ENCODE data around the gene GPR157.

DNA sequence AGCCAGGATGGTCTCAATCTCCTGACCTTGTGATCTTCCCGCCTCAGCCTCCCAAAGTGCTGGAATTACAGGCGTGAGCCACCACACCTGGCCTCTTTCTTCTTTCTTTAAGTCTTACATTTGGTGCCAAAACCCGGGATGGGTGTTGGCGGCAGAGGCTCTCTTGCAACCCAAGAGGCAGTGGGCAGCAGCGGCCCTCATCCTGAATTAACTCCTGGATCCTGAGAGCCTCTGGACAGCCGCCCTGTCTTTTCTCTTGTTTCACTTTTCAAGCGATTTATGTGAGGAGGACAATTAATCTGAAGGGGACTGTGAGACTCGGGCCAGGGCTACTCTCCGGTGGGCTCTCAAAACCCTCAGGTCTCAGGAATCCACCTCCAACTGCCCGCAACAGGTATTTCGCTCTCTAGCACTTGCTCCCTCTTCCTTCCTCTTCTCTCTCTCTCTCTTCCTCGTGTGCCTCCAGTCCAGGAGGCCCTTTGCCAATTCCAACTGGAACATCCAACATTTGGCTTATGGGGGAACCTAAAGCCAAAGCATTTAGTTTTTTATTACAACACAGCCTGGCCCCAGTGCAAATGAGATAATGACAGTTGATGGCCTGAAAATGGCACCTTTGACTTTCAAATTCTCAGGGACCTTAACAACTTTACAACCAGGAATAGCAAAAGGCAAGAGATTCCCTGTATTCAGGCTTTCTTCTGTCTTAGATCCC is 41.3 kb downstream of the GPR157 start:
- TF ChIP-seq, protein P1, sequence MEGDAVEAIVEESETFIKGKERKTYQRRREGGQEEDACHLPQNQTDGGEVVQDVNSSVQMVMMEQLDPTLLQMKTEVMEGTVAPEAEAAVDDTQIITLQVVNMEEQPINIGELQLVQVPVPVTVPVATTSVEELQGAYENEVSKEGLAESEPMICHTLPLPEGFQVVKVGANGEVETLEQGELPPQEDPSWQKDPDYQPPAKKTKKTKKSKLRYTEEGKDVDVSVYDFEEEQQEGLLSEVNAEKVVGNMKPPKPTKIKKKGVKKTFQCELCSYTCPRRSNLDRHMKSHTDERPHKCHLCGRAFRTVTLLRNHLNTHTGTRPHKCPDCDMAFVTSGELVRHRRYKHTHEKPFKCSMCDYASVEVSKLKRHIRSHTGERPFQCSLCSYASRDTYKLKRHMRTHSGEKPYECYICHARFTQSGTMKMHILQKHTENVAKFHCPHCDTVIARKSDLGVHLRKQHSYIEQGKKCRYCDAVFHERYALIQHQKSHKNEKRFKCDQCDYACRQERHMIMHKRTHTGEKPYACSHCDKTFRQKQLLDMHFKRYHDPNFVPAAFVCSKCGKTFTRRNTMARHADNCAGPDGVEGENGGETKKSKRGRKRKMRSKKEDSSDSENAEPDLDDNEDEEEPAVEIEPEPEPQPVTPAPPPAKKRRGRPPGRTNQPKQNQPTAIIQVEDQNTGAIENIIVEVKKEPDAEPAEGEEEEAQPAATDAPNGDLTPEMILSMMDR (IDR thresholded peaks at IDR 0.05; ENCODE audit: low read depth, low read length): no peak
- no peak for TF ChIP-seq POLR2A (IDR thresholded peaks at IDR 0.05; ENCODE audit: extremely low read depth, insufficient read length)
